Calu3 (cell line): Measurements from ENCODE around the gene CCDC167. TPM values are rescaled to one million over a fixed set of nuclear protein-coding genes. Genes with fewer than 3 reads are reported as not detected.

ENCODE experiments used
- BruUV-seq: library from RNA; stranded (reverse); fragments of 400-500 nt; replicated peaks from 2 replicates; lab custom pipeline; 2021; lab: Mats Ljungman, UMichigan
- CTCF ChIA-PET: fragments of 300-600 bp; sonication (Branson Sonifier 250); formaldehyde crosslinking; loops from one replicate; lab custom pipeline; 2022; ENCODE audit warnings: antibody characterized with exemption; lab: Charles Lee
- DNase-seq: peaks from one replicate; pipeline ENCODE4 v3.0.0; 2022
- H3K27ac Mint-ChIP-seq: one replicate; pipeline ENCODE4 v1.8.0; 2022; ENCODE audit warnings: mixed read lengths; ENCODE audit not compliant: unreplicated experiment
- H3K27me3 Mint-ChIP-seq: one replicate; pipeline ENCODE4 v1.8.0; 2022; ENCODE audit warnings: mixed read lengths; ENCODE audit not compliant: unreplicated experiment
- H3K36me3 Mint-ChIP-seq: one replicate; pipeline ENCODE4 v1.8.0; 2022; ENCODE audit warnings: mild to moderate bottlenecking, moderate library complexity, mixed read lengths; ENCODE audit not compliant: insufficient read depth, unreplicated experiment
- H3K4me1 Mint-ChIP-seq: one replicate; pipeline ENCODE4 v1.8.0; 2022; ENCODE audit warnings: mild to moderate bottlenecking, low read depth, mixed read lengths; ENCODE audit not compliant: unreplicated experiment
- H3K4me3 Mint-ChIP-seq: one replicate; pipeline ENCODE4 v1.8.0; 2022; ENCODE audit warnings: mild to moderate bottlenecking, low read depth, moderate library complexity, mixed read lengths; ENCODE audit not compliant: unreplicated experiment
- H3K9me3 Mint-ChIP-seq: one replicate; pipeline ENCODE4 v1.8.0; 2022; ENCODE audit warnings: low read depth, mixed read lengths; ENCODE audit not compliant: unreplicated experiment
- CTCF ChIP-seq: fragments of 200-600 bp; IDR thresholded peaks from one replicate; pipeline ENCODE4 v1.8.0; 2022; ENCODE audit warnings: antibody characterized with exemption; ENCODE audit not compliant: unreplicated experiment
- intact Hi-C: fragments of 100-400 bp; cut with micrococcal nuclease; formaldehyde crosslinking; loops from one replicate; pipeline ENCODE4 v1.10.0; 2022; ENCODE audit not compliant: unreplicated experiment
- total RNA-seq: library from RNA; stranded (reverse); gene quantifications from 2 replicates; pipeline ENCODE4 v1.2.3, GENCODE V29; 2022

CCDC167 gene
- total RNA-seq, 1 experiment from 2014 or later = 40.2 TPM

GRCh38 chr6:37488476-37488875 lies 11.2 kb downstream of the CCDC167 start:
- BruUV-seq = no TSS peak
- no peaks in the 10 kb centered on the region for H3K4me1 Mint-ChIP-seq
- H3K36me3 Mint-ChIP-seq = peaks cover 9% of the 10 kb centered on the region
- TF ChIP-seq CTCF = no peak
- no peak overlapping the region for H3K4me3 Mint-ChIP-seq
- no peak for DNase-seq
- H3K9me3 Mint-ChIP-seq = no peaks in the 10 kb centered on the region
- no peak overlapping the region for H3K27ac Mint-ChIP-seq
- CTCF ChIA-PET = no interaction called here
- no peaks in the 10 kb centered on the region for H3K27me3 Mint-ChIP-seq
- intact Hi-C loops = no loop called here

GRCh38 chr6:37487591-37488380 lies 11.9 kb downstream of the CCDC167 start:
- Mint-ChIP-seq H3K4me3 (no peak overlapping the region), H3K9me3 (no peaks in the 10 kb centered on the region), H3K27ac (no peak overlapping the region), H3K27me3 (no peaks in the 10 kb centered on the region), H3K36me3 (peaks cover 11% of the 10 kb centered on the region), H3K4me1 (no peaks in the 10 kb centered on the region)
- DNase-seq = no peak
- BruUV-seq = no TSS peak
- TF ChIP-seq CTCF = no peak
- CTCF ChIA-PET = interaction anchor here (0.7 kb wide), 1 partner anchor 95 kb away, joined by 3 read pairs; no protein-coding TSS in a partner anchor
- intact Hi-C loops = no loop called here

GRCh38 chr6:37486121-37486839 lies 13.4 kb downstream of the CCDC167 start:
- Mint-ChIP-seq H3K27ac (no peak overlapping the region), H3K4me3 (no peak overlapping the region), H3K9me3 (no peaks in the 10 kb centered on the region), H3K36me3 (peaks cover 22% of the 10 kb centered on the region), H3K27me3 (no peaks in the 10 kb centered on the region), H3K4me1 (no peaks in the 10 kb centered on the region)
- TF ChIP-seq CTCF = no peak
- CTCF ChIA-PET = no interaction called here
- no TSS peak for BruUV-seq
- no peak for DNase-seq
- intact Hi-C loops = no loop called here

GRCh38 chr6:37485291-37485702 lies 14.4 kb downstream of the CCDC167 start:
- H3K4me1 Mint-ChIP-seq = no peaks in the 10 kb centered on the region
- TF ChIP-seq CTCF = no peak
- peaks cover 30% of the 10 kb centered on the region for H3K36me3 Mint-ChIP-seq
- intact Hi-C loops = no loop called here
- CTCF ChIA-PET = interaction anchor here (1.3 kb wide), 1 partner anchor 80 kb away, joined by 5 read pairs; no protein-coding TSS in a partner anchor
- DNase-seq = no peak
- no peak overlapping the region for H3K27ac Mint-ChIP-seq
- no peaks in the 10 kb centered on the region for H3K9me3 Mint-ChIP-seq
- no peak overlapping the region for H3K4me3 Mint-ChIP-seq
- no TSS peak for BruUV-seq
- no peaks in the 10 kb centered on the region for H3K27me3 Mint-ChIP-seq
